Bronchial epithelial cell (primary cell): ENCODE measurements around the gene ATF7. TPM values are rescaled to one million over a fixed set of nuclear protein-coding genes. Genes with fewer than 3 reads are reported as not detected.

Experiments used
- DNase-seq: peaks from one replicate; pipeline ENCODE4 v3.0.0-alpha.2; 2010; ENCODE audit warnings: low read depth
- FAIRE-seq: peaks from 2 replicates; lab custom pipeline; 2011; peaks lifted over from hg19 to GRCh38; lab: Jason Lieb, UNC
- H3K27me3 ChIP-seq: 2 replicates; pipeline ENCODE4 v1.5.1; 2011; ENCODE audit warnings: low read length; ENCODE audit not compliant: control insufficient read depth, insufficient read depth
- H3K36me3 ChIP-seq: 2 replicates; pipeline ENCODE4 v1.5.1; 2011; ENCODE audit warnings: low read length; ENCODE audit not compliant: control insufficient read depth, insufficient read depth
- H3K4me3 ChIP-seq: 2 replicates; pipeline ENCODE4 v1.5.1; 2011; ENCODE audit warnings: mild to moderate bottlenecking, low read depth, low read length, control low read depth
- total RNA-seq: library from RNA; depleted of rRNA; stranded (reverse); fragments of >200 nt; gene quantifications from 2 replicates; pipeline ENCODE4 v1.2.1, GENCODE V29; 2014
- TF ChIP-seq, protein P1 (sequence below): IDR thresholded peaks from 2 replicates; pipeline ENCODE4 v1.5.1; 2011; ENCODE audit warnings: mild to moderate bottlenecking, moderate library complexity, low read length, control low read depth, inconsistent platforms; ENCODE audit not compliant: insufficient read depth, severe bottlenecking

The ATF7 gene
- total RNA-seq, 1 donor from 2014 or later: 5.3 TPM

DNA sequence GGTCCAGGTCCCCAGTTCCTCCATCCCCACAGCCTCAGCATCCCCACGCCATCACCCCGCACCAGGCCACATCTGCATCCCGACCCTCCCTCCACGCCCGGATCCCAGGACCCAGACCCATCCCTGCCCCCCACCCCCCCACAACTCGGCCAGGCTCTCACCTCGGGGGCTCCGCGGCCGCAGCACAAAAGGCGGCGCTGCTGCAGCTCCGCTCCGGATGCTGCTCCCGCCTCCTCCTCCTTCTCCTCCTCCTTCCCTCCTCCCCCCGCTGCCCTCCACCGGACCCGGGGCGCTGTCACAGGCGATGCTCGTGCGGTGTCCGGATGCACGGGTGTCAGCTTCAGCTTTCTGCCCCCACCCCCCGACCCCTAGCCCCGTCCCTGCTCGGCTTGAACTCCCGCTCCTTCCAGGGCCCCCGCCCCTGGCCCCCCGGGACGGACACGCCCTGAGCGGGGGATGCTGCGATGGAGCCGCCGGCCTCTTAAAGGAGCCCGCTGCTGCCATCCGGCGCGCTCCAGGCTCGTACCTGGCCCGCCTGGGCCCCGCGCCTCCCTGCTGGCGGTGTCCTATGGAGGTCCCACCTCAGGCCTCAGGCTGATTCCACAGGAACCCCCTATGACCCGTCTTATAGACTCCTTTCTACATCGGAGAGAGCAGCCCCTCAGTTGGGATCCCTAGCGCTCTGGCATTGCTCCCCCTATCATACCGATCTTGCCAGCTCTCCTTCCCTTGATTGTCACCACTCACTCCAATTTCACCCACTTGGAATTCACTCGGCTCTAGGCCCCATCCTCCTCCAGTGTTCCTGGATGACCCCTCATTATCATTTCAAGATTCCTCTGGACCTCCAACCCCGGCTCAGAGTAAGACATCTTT, 126.7 kb downstream of the ATF7 start, which contains the start of gene MAP3K12:
Gene MAP3K12 (minus strand): TSS at position 193 of the 876 bp plus-strand sequence. CDS start 12,067 bp downstream, outside the sequence.
- FAIRE-seq: no peak
- peaks cover 3% of the 10 kb centered on the region for H3K36me3 ChIP-seq
- peak within 1 kb of the TSS; percentile 70 for H3K4me3 ChIP-seq
- H3K27me3 ChIP-seq: no peaks in the 10 kb centered on the region
- TF ChIP-seq, protein P1, sequence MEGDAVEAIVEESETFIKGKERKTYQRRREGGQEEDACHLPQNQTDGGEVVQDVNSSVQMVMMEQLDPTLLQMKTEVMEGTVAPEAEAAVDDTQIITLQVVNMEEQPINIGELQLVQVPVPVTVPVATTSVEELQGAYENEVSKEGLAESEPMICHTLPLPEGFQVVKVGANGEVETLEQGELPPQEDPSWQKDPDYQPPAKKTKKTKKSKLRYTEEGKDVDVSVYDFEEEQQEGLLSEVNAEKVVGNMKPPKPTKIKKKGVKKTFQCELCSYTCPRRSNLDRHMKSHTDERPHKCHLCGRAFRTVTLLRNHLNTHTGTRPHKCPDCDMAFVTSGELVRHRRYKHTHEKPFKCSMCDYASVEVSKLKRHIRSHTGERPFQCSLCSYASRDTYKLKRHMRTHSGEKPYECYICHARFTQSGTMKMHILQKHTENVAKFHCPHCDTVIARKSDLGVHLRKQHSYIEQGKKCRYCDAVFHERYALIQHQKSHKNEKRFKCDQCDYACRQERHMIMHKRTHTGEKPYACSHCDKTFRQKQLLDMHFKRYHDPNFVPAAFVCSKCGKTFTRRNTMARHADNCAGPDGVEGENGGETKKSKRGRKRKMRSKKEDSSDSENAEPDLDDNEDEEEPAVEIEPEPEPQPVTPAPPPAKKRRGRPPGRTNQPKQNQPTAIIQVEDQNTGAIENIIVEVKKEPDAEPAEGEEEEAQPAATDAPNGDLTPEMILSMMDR: no peak
- no peak for DNase-seq

DNA sequence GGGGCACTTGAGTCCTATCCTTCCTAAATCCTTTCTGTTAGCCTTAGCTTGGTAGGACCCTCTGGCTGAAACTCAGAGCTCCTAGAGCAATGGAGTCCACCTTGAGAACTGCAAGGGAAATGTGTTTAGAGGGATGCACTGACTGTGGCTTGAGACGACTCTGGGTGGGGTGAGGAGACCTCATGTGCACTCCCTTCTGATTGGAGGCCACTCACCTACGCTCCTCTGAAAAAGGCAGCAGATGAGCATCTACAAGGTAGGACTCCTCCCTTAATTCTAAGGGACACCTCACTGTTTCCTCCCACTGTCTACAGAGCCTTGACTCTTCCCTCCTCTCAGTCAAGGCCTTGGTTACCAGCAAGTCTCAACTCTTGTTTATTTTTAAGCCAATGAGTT, 127.9 kb downstream of the ATF7 start:
- TF ChIP-seq, protein P1: no peak
- H3K4me3 ChIP-seq: no peak overlapping the region
- peaks cover 1% of the 10 kb centered on the region for H3K36me3 ChIP-seq
- FAIRE-seq (no peak), DNase-seq (no peak)
- no peaks in the 10 kb centered on the region for H3K27me3 ChIP-seq

DNA sequence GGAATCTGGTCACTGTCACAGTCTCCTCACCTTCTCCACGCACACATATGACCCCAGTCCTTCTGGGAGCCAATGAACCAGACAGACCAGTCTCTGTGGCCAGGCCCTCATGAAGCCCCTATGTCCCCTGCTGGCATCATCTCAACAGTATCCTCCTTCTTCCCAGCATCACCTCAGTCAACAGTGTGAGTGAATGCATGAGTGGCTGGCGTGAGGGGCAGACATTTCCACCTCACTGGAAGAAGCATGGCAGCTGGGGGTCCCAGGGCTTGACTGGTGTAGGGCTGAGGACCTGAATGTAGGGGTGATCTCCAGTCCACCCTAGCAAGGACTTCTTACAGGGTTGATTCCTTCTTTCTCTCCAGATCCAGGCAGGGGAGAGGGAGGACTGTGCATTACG, 128.7 kb downstream of the ATF7 start:
- no peaks in the 10 kb centered on the region for H3K36me3 ChIP-seq
- TF ChIP-seq, protein P1: no peak
- no peak overlapping the region for H3K4me3 ChIP-seq
- DNase-seq: no peak
- no peaks in the 10 kb centered on the region for H3K27me3 ChIP-seq
- no peak for FAIRE-seq

DNA sequence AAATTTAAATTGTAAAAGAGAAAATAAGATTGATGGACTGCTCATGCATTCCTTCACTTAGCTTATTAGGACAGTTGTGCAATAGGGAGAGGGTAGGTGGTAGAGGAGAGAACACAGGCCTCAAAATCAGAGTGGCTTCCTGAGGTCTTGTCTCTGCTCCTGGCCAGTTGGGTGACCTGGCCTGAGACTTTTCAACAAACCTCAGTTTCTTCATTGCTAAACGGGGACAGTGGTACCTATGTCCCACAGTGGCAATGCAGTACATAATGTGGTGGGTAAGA, 129.5 kb downstream of the ATF7 start:
- no peak overlapping the region for H3K4me3 ChIP-seq
- H3K36me3 ChIP-seq: no peaks in the 10 kb centered on the region
- DNase-seq (no peak), FAIRE-seq (no peak)
- H3K27me3 ChIP-seq: no peaks in the 10 kb centered on the region
- TF ChIP-seq, protein P1: no peak

DNA sequence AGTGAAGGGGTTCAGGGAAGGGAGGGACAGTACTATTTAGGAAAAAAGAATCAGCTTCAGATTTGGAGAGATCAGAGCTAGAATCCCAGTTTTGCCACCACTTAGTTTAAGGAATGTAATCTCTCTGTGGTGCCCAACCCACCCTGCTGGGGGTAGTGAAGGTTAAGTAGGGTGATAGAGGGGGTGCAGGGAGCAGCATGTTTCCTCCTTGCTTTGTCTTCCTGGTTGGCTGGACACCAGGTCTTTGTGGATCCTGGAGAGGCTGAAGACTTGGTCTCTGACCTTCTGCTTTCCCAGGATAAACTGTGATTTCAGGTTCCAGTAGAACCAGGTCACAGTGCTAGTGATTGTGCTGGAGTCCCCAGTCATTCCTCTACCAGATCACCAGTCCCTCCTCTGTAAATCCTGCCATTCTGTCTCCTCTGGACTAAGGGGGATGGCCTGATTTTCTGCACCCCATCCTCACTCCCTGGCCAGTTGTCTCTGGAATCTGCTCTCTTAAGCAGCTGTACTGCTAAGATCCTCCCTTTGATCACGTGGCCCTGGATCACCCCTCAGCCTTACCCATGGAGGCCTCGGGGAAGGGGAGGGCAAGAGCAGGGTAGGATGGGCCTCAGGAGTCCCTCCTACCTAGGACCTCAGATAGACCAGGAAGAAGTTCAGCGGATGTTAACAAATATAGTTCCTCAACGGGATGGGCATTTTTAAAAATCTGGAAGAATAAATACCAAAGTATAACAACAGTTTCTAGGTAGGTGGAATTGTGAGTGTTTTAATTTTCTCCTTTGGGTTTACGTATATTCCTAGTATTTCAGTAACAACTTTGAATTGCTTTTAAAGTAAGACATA, 130.1 kb downstream of the ATF7 start:
- H3K36me3 ChIP-seq: no peaks in the 10 kb centered on the region
- DNase-seq: no peak

More for the DNA sequence above, 130.1 kb downstream of the ATF7 start:
- TF ChIP-seq, protein P1: no peak
- no peaks in the 10 kb centered on the region for H3K27me3 ChIP-seq
- FAIRE-seq: no peak
- H3K4me3 ChIP-seq: no peak overlapping the region
